IMR-90 (cell line): ENCODE data around the gene MB. TPM values are rescaled to one million over a fixed set of nuclear protein-coding genes. Genes with fewer than 3 reads are reported as not detected.

Experiments
- ATAC-seq: fragments of 200-7000 bp; cut with Tn5 transposase; 2 replicates; pipeline ENCODE4 v1.9.1; 2020; ENCODE audit warnings: low read depth, mild to moderate bottlenecking, moderate library complexity
- BruUV-seq: library from RNA; stranded (reverse); fragments of 400-500 nt; replicated peaks from 2 replicates; lab custom pipeline; 2021; lab: Mats Ljungman, UMichigan
- CTCF ChIA-PET: fragments of 300-600 bp; formaldehyde crosslinking; extraction: SDS; loops from one replicate; lab custom pipeline; 2021; ENCODE audit warnings: antibody characterized with exemption; lab: Yijun Ruan, JAX
- POLR2A ChIA-PET: fragments of 300-600 bp; sonication (Branson Sonifier 250); formaldehyde crosslinking; loops from one replicate; lab custom pipeline; 2022; ENCODE audit warnings: antibody characterized with exemption; ENCODE audit not compliant: unreplicated experiment; lab: Charles Lee
- DNase-seq: peaks from one replicate; pipeline ENCODE4 v3.0.0; 2013
- H2AFZ ChIP-seq: replicated peaks from 2 replicates; pipeline ENCODE3; 2013; ENCODE audit warnings: low read length, mild to moderate bottlenecking; ENCODE audit not compliant: poor library complexity
- H2AK5ac ChIP-seq: 2 replicates; pipeline ENCODE4 v1.6.1; 2013; ENCODE audit warnings: low read depth, low read length, inconsistent platforms
- H2AK9ac ChIP-seq: replicated peaks from 2 replicates; pipeline ENCODE3; 2013; ENCODE audit warnings: mild to moderate bottlenecking, low read depth, low read length, moderate library complexity; ENCODE audit not compliant: poor library complexity
- H2BK120ac ChIP-seq: 2 replicates; pipeline ENCODE4 v1.6.1; 2013; ENCODE audit warnings: low read depth, low read length, inconsistent platforms
- H2BK15ac ChIP-seq: 3 replicates; pipeline ENCODE4 v1.6.1; 2013; ENCODE audit warnings: low read depth, low read length, inconsistent platforms
- H2BK20ac ChIP-seq: 2 replicates; pipeline ENCODE4 v1.6.1; 2013; ENCODE audit warnings: low read depth, mild to moderate bottlenecking, inconsistent platforms, low read length, moderate library complexity
- H2BK5ac ChIP-seq: 2 replicates; pipeline ENCODE4 v1.6.1; 2013; ENCODE audit warnings: mild to moderate bottlenecking, low read depth, low read length, inconsistent platforms; ENCODE audit not compliant: poor library complexity, severe bottlenecking
- H3K14ac ChIP-seq: replicated peaks from 2 replicates; pipeline ENCODE4 v1.6.1; 2013; ENCODE audit warnings: low read depth, low read length, inconsistent platforms
- H3K18ac ChIP-seq: 2 replicates; pipeline ENCODE4 v1.6.1; 2013; ENCODE audit warnings: low read depth, low read length, control low read depth
- H3K23ac ChIP-seq: 2 replicates; pipeline ENCODE4 v1.6.1; 2013; ENCODE audit warnings: low read depth, low read length, inconsistent platforms
- H3K27ac ChIP-seq: 2 replicates; pipeline ENCODE4 v1.5.1; 2013; ENCODE audit warnings: mild to moderate bottlenecking, control low read depth, low read length; ENCODE audit not compliant: insufficient read depth
- H3K27me3 ChIP-seq: 2 replicates; pipeline ENCODE4 v1.6.1; 2013; ENCODE audit warnings: low read length; ENCODE audit not compliant: control insufficient read depth, insufficient read depth
- H3K36me3 ChIP-seq: 2 replicates; pipeline ENCODE4 v1.6.1; 2013; ENCODE audit warnings: low read length, mixed read lengths; ENCODE audit not compliant: control insufficient read depth, insufficient read depth
- H3K4ac ChIP-seq: 2 replicates; pipeline ENCODE4 v1.6.1; 2013; ENCODE audit warnings: low read depth, low read length, inconsistent platforms
- H3K4me1 ChIP-seq: 2 replicates; pipeline ENCODE4 v1.6.1; 2013; ENCODE audit warnings: low read length, mixed read lengths; ENCODE audit not compliant: control insufficient read depth, insufficient read depth
- H3K4me2 ChIP-seq: 2 replicates; pipeline ENCODE4 v1.6.1; 2013; ENCODE audit warnings: low read depth, mild to moderate bottlenecking, control low read depth, low read length, moderate library complexity
- H3K4me3 ChIP-seq: 2 replicates; pipeline ENCODE4 v1.5.1; 2013; ENCODE audit warnings: low read depth, mild to moderate bottlenecking, control low read depth, low read length, moderate library complexity; ENCODE audit not compliant: insufficient read depth
- H3K56ac ChIP-seq: 2 replicates; pipeline ENCODE4 v1.6.1; 2013; ENCODE audit warnings: low read length, inconsistent platforms; ENCODE audit not compliant: insufficient read depth; ENCODE audit errors: extremely low read depth
- H3K79me1 ChIP-seq, 2 experiments: 2 replicates each; pipeline ENCODE4 v1.6.1; 2013; ENCODE audit warnings: low read length in 2 of 2, inconsistent platforms in 1 of 2, low read depth in 1 of 2
- H3K9ac ChIP-seq: 2 replicates; pipeline ENCODE4 v1.6.1; 2013; ENCODE audit warnings: low read depth, low read length, control low read depth
- H3K9me1 ChIP-seq: 2 replicates; pipeline ENCODE4 v1.6.1; 2013; ENCODE audit warnings: low read length, inconsistent platforms; ENCODE audit not compliant: insufficient read depth
- H3K9me3 ChIP-seq: 2 replicates; pipeline ENCODE4 v1.6.1; 2013; ENCODE audit warnings: low read length; ENCODE audit not compliant: control insufficient read depth, insufficient read depth
- H4K20me1 ChIP-seq: 2 replicates; pipeline ENCODE4 v1.6.1; 2013; ENCODE audit warnings: low read length, inconsistent platforms; ENCODE audit not compliant: insufficient read depth
- H4K5ac ChIP-seq: 2 replicates; pipeline ENCODE4 v1.6.1; 2013; ENCODE audit warnings: mild to moderate bottlenecking, low read depth, low read length, control low read depth
- H4K8ac ChIP-seq, 2 experiments: 2 replicates each; pipeline ENCODE4 v1.6.1; 2013; ENCODE audit warnings: low read depth in 2 of 2, low read length in 2 of 2, control low read depth in 1 of 2, inconsistent platforms in 1 of 2
- H4K91ac ChIP-seq: 2 replicates; pipeline ENCODE4 v1.6.1; 2013; ENCODE audit warnings: low read depth, low read length, inconsistent platforms; ENCODE audit not compliant: insufficient read depth
- BHLHE40 ChIP-seq: fragments of 150-350 bp; IDR thresholded peaks from 2 replicates; pipeline ENCODE4 v1.6.1; 2016; ENCODE audit warnings: mild to moderate bottlenecking, low read depth, low read length
- CEBPB ChIP-seq: IDR thresholded peaks from 2 replicates; pipeline ENCODE4 v1.6.1; 2012; ENCODE audit warnings: low read depth, low read length, improper control_type of control experiment
- CHD1 ChIP-seq: IDR thresholded peaks from 2 replicates; pipeline ENCODE4 v1.6.1; 2012; ENCODE audit warnings: low read depth, low read length, improper control_type of control experiment
- ELK1 ChIP-seq: fragments of 150-350 bp; IDR thresholded peaks from 2 replicates; pipeline ENCODE4 v1.6.1; 2016; ENCODE audit warnings: low read depth, mild to moderate bottlenecking, low read length, moderate library complexity, borderline replicate concordance
- MAFK ChIP-seq: IDR thresholded peaks from 2 replicates; pipeline ENCODE4 v1.6.1; 2012; ENCODE audit warnings: low read depth, low read length, improper control_type of control experiment
- MAZ ChIP-seq: IDR thresholded peaks from 2 replicates; pipeline ENCODE4 v1.6.1; 2012; ENCODE audit warnings: low read depth, mild to moderate bottlenecking, low read length, improper control_type of control experiment, moderate library complexity, borderline replicate concordance
- MXI1 ChIP-seq: IDR thresholded peaks from 2 replicates; pipeline ENCODE4 v1.6.1; 2012; ENCODE audit warnings: low read depth, mild to moderate bottlenecking, low read length, moderate library complexity, borderline replicate concordance
- NFE2L2 ChIP-seq: fragments of 150-350 bp; IDR thresholded peaks from 2 replicates; pipeline ENCODE4 v1.6.1; 2016; ENCODE audit warnings: low read depth, mild to moderate bottlenecking, low read length
- RAD21 ChIP-seq: IDR thresholded peaks from 2 replicates; pipeline ENCODE4 v1.6.1; 2012; ENCODE audit warnings: low read length, improper control_type of control experiment
- RCOR1 ChIP-seq: IDR thresholded peaks from 2 replicates; pipeline ENCODE4 v1.6.1; 2012; ENCODE audit warnings: mild to moderate bottlenecking, low read length, improper control_type of control experiment; ENCODE audit not compliant: insufficient replicate concordance
- RFX5 ChIP-seq: IDR thresholded peaks from 2 replicates; pipeline ENCODE4 v1.8.0; 2012; ENCODE audit warnings: low read depth, mild to moderate bottlenecking, low read length, moderate library complexity
- SMC3 ChIP-seq: fragments of 150-350 bp; IDR thresholded peaks from 2 replicates; pipeline ENCODE4 v1.6.1; 2016; ENCODE audit warnings: low read depth, mild to moderate bottlenecking, antibody characterized with exemption, low read length, moderate library complexity
- USF2 ChIP-seq: fragments of 150-350 bp; IDR thresholded peaks from 2 replicates; pipeline ENCODE4 v1.6.1; 2017; ENCODE audit warnings: mild to moderate bottlenecking, antibody characterized with exemption, low read length, low read depth
- WGBS, 2 experiments: methylation state at CpG; one replicate each; pipeline versions ENCODE4 v1.1.5 to v1.1.7; 2013; ENCODE audit warnings: missing lambda C conversion rate in 2 of 2; ENCODE audit not compliant: insufficient read length in 1 of 2; ENCODE audit errors: extremely low coverage in 2 of 2; 5-methylcytosine and 5-hydroxymethylcytosine counted together
- dilution Hi-C: fragments of 300-500 bp; cut with HindIII; formaldehyde crosslinking; loops from one replicate; pipeline ENCODE4 v1.14.3; 2018; ENCODE audit warnings: low sequenced_read_pairs; ENCODE audit not compliant: unreplicated experiment
- in situ Hi-C: fragments of 300-500 bp; cut with MboI; formaldehyde crosslinking; loops from 3 replicates; pipeline ENCODE4 v1.14.3; 2019; ENCODE audit warnings: low sequenced_read_pairs, inconsistent platforms, mixed read lengths
- intact Hi-C: fragments of 100-400 bp; cut with micrococcal nuclease; formaldehyde crosslinking; loops from 2 replicates; pipeline ENCODE4 v1.10.0; 2022
- polyA plus RNA-seq, 3 experiments: library from polyadenylated mRNA; depleted of rRNA; stranded (reverse); fragments of >200 nt; gene quantifications; 2 replicates each; pipeline ENCODE4 v1.2.3, GENCODE V29; 2012; ENCODE audit warnings: low replicate concordance in 1 of 3
- total RNA-seq: library from RNA; depleted of rRNA; stranded (reverse); fragments of >200 nt; gene quantifications from 2 replicates; pipeline ENCODE4 v1.2.3, GENCODE V29; 2012

The MB gene
- total and polyA plus RNA-seq, 2 of the 4 experiments (the other 2 are of a cell fraction) = not detected

GRCh38 chr22:35638001-35638400 lies 20.9 kb upstream of the MB start:
- Histone ChIP-seq H3K14ac (peak overlapping the region; percentile 87), H2AK9ac (peak overlapping the region; percentile 67), H4K8ac (peak overlapping the region; percentile 98 to 99), H3K9me3 (no peaks in the 10 kb centered on the region), H3K4me2 (peak overlapping the region; percentile 19; the same call in 1 of the 2 replicates), H3K56ac (peak overlapping the region; percentile 72), H3K4me3 (no peak overlapping the region), H3K9ac (peak overlapping the region; percentile 51; the same call in 1 of the 2 replicates), H3K27ac (peak overlapping the region; percentile 84), H2BK15ac (peak overlapping the region; percentile 95; the same call in 2 of the 3 replicates), H2AFZ (peak overlapping the region; percentile 93), H3K27me3 (no peaks in the 10 kb centered on the region), H3K18ac (peak overlapping the region; percentile 34), H3K79me1 (no peaks in the 10 kb centered on the region), H3K36me3 (no peaks in the 10 kb centered on the region), H3K23ac (peak overlapping the region; percentile 88), H3K4ac (peak overlapping the region; percentile 92), H2BK5ac (peak overlapping the region; percentile 57), H4K5ac (peak overlapping the region; percentile 47), H4K91ac (peak overlapping the region; percentile 99), H3K9me1 (peaks cover 28% of the 10 kb centered on the region), H2AK5ac (peak overlapping the region; percentile 16), H2BK120ac (peak overlapping the region; percentile 95), H2BK20ac (peak overlapping the region; percentile 83), H3K4me1 (peaks cover 18% of the 10 kb centered on the region), H4K20me1 (no peaks in the 10 kb centered on the region)
- no peak for TF ChIP-seq MAZ
- TF ChIP-seq BHLHE40 = no peak
- no peak for TF ChIP-seq CEBPB
- TF ChIP-seq CHD1 = no peak
- TF ChIP-seq RCOR1 = no peak
- TF ChIP-seq USF2 = no peak
- TF ChIP-seq MXI1 = no peak
- no peak for TF ChIP-seq RFX5
- TF ChIP-seq ELK1 = no peak
- TF ChIP-seq MAFK = no peak
- no peak for TF ChIP-seq RAD21
- no peak for TF ChIP-seq NFE2L2
- no peak for TF ChIP-seq SMC3
- ChIA-PET CTCF (no interaction called here), POLR2A (no interaction called here)
- DNase-seq (peak; percentile 20), ATAC-seq (peak; percentile 48)
- dilution Hi-C loops (no loop called here), intact Hi-C loops (no loop called here), in situ Hi-C loops (loop anchor here (10.0 kb wide), 1 partner anchor 197 kb away; no protein-coding TSS in a partner anchor)
- 20% methylated on average over 1 of the region's 5 CpGs; no CpG with 5 or more reads in 1 of the 2 experiments for WGBS, 2 experiments
- BruUV-seq = no TSS peak
